CD8-positive, alpha-beta memory T cell (primary cell): Measurements from ENCODE around the gene BBX. TPM values are rescaled to one million over a fixed set of nuclear protein-coding genes. Genes with fewer than 3 reads are reported as not detected.
A peak's percentile ranks its signal among the peaks of the same experiment; 100 is the strongest.

ENCODE experiments used
- CTCF ChIA-PET: fragments of 350-600 bp; sonication (Branson Sonifier 250); formaldehyde crosslinking; loops from one replicate; lab custom pipeline; 2021; ENCODE audit warnings: antibody characterized with exemption; lab: Charles Lee
- POLR2A ChIA-PET: fragments of 350-600 bp; sonication (Branson Sonifier 250); formaldehyde crosslinking; loops from one replicate; lab custom pipeline; 2021; ENCODE audit warnings: antibody characterized with exemption; lab: Charles Lee
- DNase-seq, 5 donors: peaks; one replicate each; pipeline versions ENCODE4 v3.0.0 to v3.0.0-alpha.2; 2020 to 2022; ENCODE audit warnings: mixed read lengths in 1 of 5
- H3K27ac ChIP-seq: one replicate; pipeline ENCODE4 v1.7.0; 2013; ENCODE audit warnings: low read depth, mild to moderate bottlenecking, low read length, moderate library complexity
- H3K27me3 ChIP-seq: 2 replicates; pipeline ENCODE4 v1.7.0; 2013; ENCODE audit warnings: low read length, mild to moderate bottlenecking; ENCODE audit not compliant: insufficient read depth, poor library complexity, severe bottlenecking
- H3K36me3 ChIP-seq: 2 replicates; pipeline ENCODE4 v1.7.0; 2013; ENCODE audit warnings: mild to moderate bottlenecking, low read length, moderate library complexity; ENCODE audit not compliant: insufficient read depth
- H3K4me1 ChIP-seq: 2 replicates; pipeline ENCODE4 v1.7.0; 2013; ENCODE audit warnings: mild to moderate bottlenecking, low read length, moderate library complexity; ENCODE audit not compliant: insufficient read depth
- H3K4me3 ChIP-seq: 2 replicates; pipeline ENCODE4 v1.7.0; 2013; ENCODE audit warnings: mild to moderate bottlenecking, low read length
- H3K9me3 ChIP-seq: 2 replicates; pipeline ENCODE4 v1.7.0; 2013; ENCODE audit warnings: mild to moderate bottlenecking, low read length
- H3K27ac Mint-ChIP-seq, 8 donors: one replicate each; pipeline ENCODE4 v1.8.0; 2020 to 2021; ENCODE audit warnings: mixed read lengths in 8 of 8, mild to moderate bottlenecking in 6 of 8, inconsistent platforms in 3 of 8, moderate library complexity in 3 of 8
- H3K27me3 Mint-ChIP-seq, 2 donors: one replicate each; pipeline ENCODE4 v1.8.0; 2020 to 2021; ENCODE audit warnings: mixed read lengths in 2 of 2, mild to moderate bottlenecking in 1 of 2, moderate library complexity in 1 of 2
- H3K36me3 Mint-ChIP-seq, 3 donors: one replicate each; pipeline ENCODE4 v1.8.0; 2020 to 2021; ENCODE audit warnings: mixed read lengths in 3 of 3, inconsistent platforms in 1 of 3, mild to moderate bottlenecking in 1 of 3
- H3K4me1 Mint-ChIP-seq, 3 donors: one replicate each; pipeline ENCODE4 v1.8.0; 2020 to 2021; ENCODE audit warnings: mixed read lengths in 3 of 3, inconsistent platforms in 1 of 3, mild to moderate bottlenecking in 1 of 3
- H3K4me3 Mint-ChIP-seq, 7 donors: one replicate each; pipeline ENCODE4 v1.8.0; 2020 to 2021; ENCODE audit warnings: mixed read lengths in 7 of 7, mild to moderate bottlenecking in 6 of 7, moderate library complexity in 4 of 7, inconsistent platforms in 2 of 7
- H3K9me3 Mint-ChIP-seq, 5 donors: one replicate each; pipeline ENCODE4 v1.8.0; 2020 to 2022; ENCODE audit warnings: mixed read lengths in 5 of 5, mild to moderate bottlenecking in 3 of 5, moderate library complexity in 2 of 5, inconsistent platforms in 1 of 5
- polyA plus RNA-seq: library from polyadenylated mRNA; unstranded; fragments of 300-500 nt; fragmentation: Illumina TruSeq; gene quantifications from one replicate; pipeline ENCODE4 v1.2.3, GENCODE V29; 2021
- total RNA-seq, 2 experiments: library from RNA; stranded (reverse); gene quantifications; one replicate each; pipeline ENCODE4 v1.2.3, GENCODE V29; 2021

BBX gene
- total and polyA plus RNA-seq, 3 experiments from 2014 or later: 44.5 to 126 (median 54.0) TPM

DNA sequence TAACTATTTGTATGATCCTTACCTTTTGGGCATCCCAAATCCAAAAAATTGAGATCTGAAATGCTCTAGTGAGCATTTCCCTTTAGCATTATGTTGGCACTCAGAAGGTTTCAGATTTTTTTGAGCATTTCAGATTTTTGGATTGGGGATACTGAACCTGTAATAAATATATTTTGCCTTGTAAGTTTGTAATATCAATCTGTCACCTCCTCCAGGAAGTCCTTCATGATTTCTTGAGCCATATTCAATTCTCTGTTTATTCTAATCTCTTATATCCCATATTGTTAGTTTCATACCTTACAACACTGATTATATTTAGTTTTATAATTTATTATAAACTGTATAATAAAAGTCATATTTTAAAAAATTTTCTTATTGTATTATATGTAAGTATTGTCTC lies 215.2 kb downstream of the BBX start:
- no peak overlapping the region for H3K27ac ChIP-seq
- CTCF ChIA-PET: no interaction called here
- no peaks in the 10 kb centered on the region for H3K9me3 ChIP-seq

GRCh38 chr3:107738486-107739183 lies 215.9 kb downstream of the BBX start:
- H3K27ac Mint-ChIP-seq: no peak overlapping the region
- H3K9me3 Mint-ChIP-seq: no peaks in the 10 kb centered on the region
- H3K9me3 ChIP-seq: no peaks in the 10 kb centered on the region
- ChIA-PET CTCF (interaction anchor here (1.8 kb wide), 1 partner anchor 62 kb away, joined by 10 read pairs; no protein-coding TSS in a partner anchor), POLR2A (no interaction called here)
- H3K4me3 ChIP-seq: no peak overlapping the region
- peaks cover 0 to 28% (median 4%) of the 10 kb centered on the region in 3 donors for H3K36me3 Mint-ChIP-seq
- no peak overlapping the region for H3K4me3 Mint-ChIP-seq
- H3K4me1 Mint-ChIP-seq: peaks cover 0 to 6% (median 0%) of the 10 kb centered on the region in 3 donors
- DNase-seq: no peak
- no peaks in the 10 kb centered on the region for H3K27me3 ChIP-seq
- peaks cover 0 to 1% of the 10 kb centered on the region in 2 donors for H3K27me3 Mint-ChIP-seq
- no peak overlapping the region for H3K27ac ChIP-seq
- no peaks in the 10 kb centered on the region for H3K4me1 ChIP-seq
- H3K36me3 ChIP-seq: no peaks in the 10 kb centered on the region

More for the DNA sequence above, 215.2 kb downstream of the BBX start:
- H3K27ac Mint-ChIP-seq: no peak overlapping the region
- peaks cover 0 to 6% (median 2%) of the 10 kb centered on the region in 3 donors for H3K4me1 Mint-ChIP-seq
- Histone ChIP-seq H3K36me3 (no peaks in the 10 kb centered on the region), H3K4me3 (no peak overlapping the region), H3K4me1 (no peaks in the 10 kb centered on the region), H3K27me3 (no peaks in the 10 kb centered on the region)
- no peak for DNase-seq
- POLR2A ChIA-PET: interaction anchor here (0.7 kb wide), 2 partner anchors 104 to 361 kb away, joined by 4 to 7 read pairs; no protein-coding TSS in a partner anchor
- peaks cover 0 to 1% of the 10 kb centered on the region in 2 donors for H3K27me3 Mint-ChIP-seq
- H3K36me3 Mint-ChIP-seq: peaks cover 3 to 34% (median 4%) of the 10 kb centered on the region in 3 donors
- H3K9me3 Mint-ChIP-seq: no peaks in the 10 kb centered on the region
- H3K4me3 Mint-ChIP-seq: no peak overlapping the region

DNA sequence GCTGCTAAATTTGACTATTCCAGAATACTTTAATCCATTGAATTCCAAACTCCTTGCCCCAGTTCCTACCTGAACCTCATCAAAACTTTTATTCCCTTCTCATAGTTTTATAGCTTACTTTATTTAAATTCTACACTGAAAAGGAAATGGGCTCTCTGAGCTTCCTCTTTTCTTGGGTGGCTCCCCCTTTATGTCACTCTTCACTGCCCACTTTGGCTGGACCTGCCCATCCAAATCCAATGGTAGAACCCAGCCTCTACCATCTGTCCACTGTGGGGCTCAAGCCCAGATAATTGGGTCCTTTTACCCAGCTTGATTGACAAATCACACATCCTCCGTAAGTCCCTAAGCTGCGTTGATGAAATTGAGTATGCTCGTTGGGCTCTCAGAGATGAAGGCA lies 216.5 kb downstream of the BBX start:
- Mint-ChIP-seq H3K4me1 (peaks cover 0 to 6% (median 0%) of the 10 kb centered on the region in 3 donors), H3K4me3 (no peak overlapping the region), H3K27ac (peak overlapping the region in 1 of 8 donors; percentile 86), H3K36me3 (peaks cover 0 to 28% (median 2%) of the 10 kb centered on the region in 3 donors), H3K27me3 (peaks cover 0 to 1% of the 10 kb centered on the region in 2 donors), H3K9me3 (no peaks in the 10 kb centered on the region)
- no peaks in the 10 kb centered on the region for H3K27me3 ChIP-seq
- H3K4me1 ChIP-seq: no peaks in the 10 kb centered on the region
- H3K4me3 ChIP-seq: no peak overlapping the region
- no peaks in the 10 kb centered on the region for H3K36me3 ChIP-seq
- no peak for DNase-seq
- ChIA-PET POLR2A (no interaction called here), CTCF (interaction anchor here (1.8 kb wide), 1 partner anchor 62 kb away, joined by 10 read pairs; no protein-coding TSS in a partner anchor)
- no peaks in the 10 kb centered on the region for H3K9me3 ChIP-seq
- no peak overlapping the region for H3K27ac ChIP-seq

GRCh38 chr3:107740992-107741896 lies 218.5 kb downstream of the BBX start:
- no peak overlapping the region for H3K4me3 ChIP-seq
- no peaks in the 10 kb centered on the region for H3K27me3 ChIP-seq
- DNase-seq: peak in 2 of 5 donors; percentile 9 to 13
- no peak overlapping the region for H3K27ac Mint-ChIP-seq
- no peak overlapping the region for H3K27ac ChIP-seq
- H3K9me3 ChIP-seq: no peaks in the 10 kb centered on the region
- peaks cover 0 to 1% of the 10 kb centered on the region in 2 donors for H3K27me3 Mint-ChIP-seq
- no peaks in the 10 kb centered on the region for H3K36me3 ChIP-seq
- no peaks in the 10 kb centered on the region for H3K9me3 Mint-ChIP-seq
- ChIA-PET CTCF (interaction anchor here (0.7 to 1.5 kb wide), 5 partner anchors 12 to 80 kb away, joined by 3 to 4 read pairs (median 3); no protein-coding TSS in a partner anchor), POLR2A (no interaction called here)
- no peak overlapping the region for H3K4me3 Mint-ChIP-seq
- peaks cover 0 to 34% (median 3%) of the 10 kb centered on the region in 3 donors for H3K36me3 Mint-ChIP-seq
- H3K4me1 Mint-ChIP-seq: peaks cover 0 to 6% (median 0%) of the 10 kb centered on the region in 3 donors
- no peaks in the 10 kb centered on the region for H3K4me1 ChIP-seq

- H3K4me1 ChIP-seq: no peaks in the 10 kb centered on the region
- no peaks in the 10 kb centered on the region for H3K27me3 ChIP-seq
- H3K9me3 ChIP-seq: no peaks in the 10 kb centered on the region
- CTCF ChIA-PET: no interaction called here
- POLR2A ChIA-PET: no interaction called here
- Mint-ChIP-seq H3K4me3 (no peak overlapping the region), H3K27ac (no peak overlapping the region), H3K4me1 (peaks cover 0 to 4% (median 0%) of the 10 kb centered on the region in 3 donors), H3K9me3 (no peaks in the 10 kb centered on the region), H3K36me3 (peaks cover 0 to 60% (median 3%) of the 10 kb centered on the region in 3 donors), H3K27me3 (peaks cover 0 to under 1% of the 10 kb centered on the region in 2 donors)
- no peak overlapping the region for H3K4me3 ChIP-seq
- no peak for DNase-seq
- no peak overlapping the region for H3K27ac ChIP-seq
- no peaks in the 10 kb centered on the region for H3K36me3 ChIP-seq
These were observed 222.6 kb downstream of the BBX start for GRCh38 chr3:107745354-107745753.

- Mint-ChIP-seq H3K36me3 (peaks cover 0 to 75% (median 21%) of the 10 kb centered on the region in 3 donors), H3K9me3 (no peaks in the 10 kb centered on the region), H3K27me3 (no peaks in the 10 kb centered on the region), H3K27ac (peak overlapping the region in 1 of 8 donors; percentile 13), H3K4me3 (no peak overlapping the region), H3K4me1 (no peaks in the 10 kb centered on the region)
- CTCF ChIA-PET: interaction anchor here (1.1 to 1.5 kb wide), 3 partner anchors 53 to 178 kb away, joined by 3 to 6 read pairs (median 3); no protein-coding TSS in a partner anchor
- DNase-seq: no peak
- H3K36me3 ChIP-seq: peaks cover 3% of the 10 kb centered on the region
- no peak overlapping the region for H3K4me3 ChIP-seq
- H3K9me3 ChIP-seq: no peaks in the 10 kb centered on the region
- H3K4me1 ChIP-seq: no peaks in the 10 kb centered on the region
- H3K27ac ChIP-seq: no peak overlapping the region
- POLR2A ChIA-PET: interaction anchor here (0.6 kb wide), 1 partner anchor 323 kb away, joined by 4 read pairs; no protein-coding TSS in a partner anchor
- no peaks in the 10 kb centered on the region for H3K27me3 ChIP-seq
These were observed 229.6 kb downstream of the BBX start for GRCh38 chr3:107752202-107752990.

- ChIA-PET POLR2A (no interaction called here), CTCF (no interaction called here)
- H3K9me3 Mint-ChIP-seq: no peaks in the 10 kb centered on the region
These were observed 230.7 kb downstream of the BBX start for GRCh38 chr3:107753494-107753893.

More at GRCh38 chr3:107753494-107753893, 230.7 kb downstream of the BBX start:
- Histone ChIP-seq H3K4me3 (no peak overlapping the region), H3K36me3 (peaks cover 3% of the 10 kb centered on the region), H3K27me3 (no peaks in the 10 kb centered on the region), H3K9me3 (no peaks in the 10 kb centered on the region), H3K27ac (no peak overlapping the region), H3K4me1 (no peaks in the 10 kb centered on the region)
- Mint-ChIP-seq H3K36me3 (peaks cover 8 to 75% (median 28%) of the 10 kb centered on the region in 3 donors), H3K4me1 (no peaks in the 10 kb centered on the region), H3K27me3 (no peaks in the 10 kb centered on the region), H3K4me3 (no peak overlapping the region), H3K27ac (peak overlapping the region in 2 of 8 donors; percentile 44 to 62)
- DNase-seq: no peak
